T follicular helper cell (primary cell): ENCODE data around the gene ZNF580.

ENCODE experiments used
- DNase-seq: peaks from one replicate; pipeline ENCODE4 v3.0.0-alpha.2; 2020; ENCODE audit warnings: low read depth

ZNF580 gene

DNA sequence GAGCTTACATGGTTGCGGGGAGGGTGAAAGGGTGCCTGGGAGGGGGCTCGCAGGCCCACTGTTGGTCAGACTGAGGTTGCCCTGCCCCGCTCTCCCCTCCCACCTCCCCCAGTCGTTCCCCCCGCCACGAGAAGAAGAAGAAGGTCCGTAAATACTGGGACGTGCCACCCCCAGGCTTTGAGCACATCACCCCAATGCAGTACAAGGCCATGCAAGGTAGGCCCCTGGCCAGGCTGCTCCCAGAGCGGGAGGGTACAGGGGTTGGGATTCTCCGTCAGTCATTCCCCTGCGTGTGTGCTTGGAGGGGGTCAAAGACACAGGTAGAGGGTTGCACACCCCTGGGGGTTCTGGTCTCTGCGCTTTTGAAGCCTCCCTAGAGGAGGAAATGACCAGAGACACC is 19.6 kb downstream of the ZNF580 start:
- no peak for DNase-seq

- no peak for DNase-seq
Measured at GRCh38 chr19:55660991-55661390, 20.2 kb downstream of the ZNF580 start.

DNA sequence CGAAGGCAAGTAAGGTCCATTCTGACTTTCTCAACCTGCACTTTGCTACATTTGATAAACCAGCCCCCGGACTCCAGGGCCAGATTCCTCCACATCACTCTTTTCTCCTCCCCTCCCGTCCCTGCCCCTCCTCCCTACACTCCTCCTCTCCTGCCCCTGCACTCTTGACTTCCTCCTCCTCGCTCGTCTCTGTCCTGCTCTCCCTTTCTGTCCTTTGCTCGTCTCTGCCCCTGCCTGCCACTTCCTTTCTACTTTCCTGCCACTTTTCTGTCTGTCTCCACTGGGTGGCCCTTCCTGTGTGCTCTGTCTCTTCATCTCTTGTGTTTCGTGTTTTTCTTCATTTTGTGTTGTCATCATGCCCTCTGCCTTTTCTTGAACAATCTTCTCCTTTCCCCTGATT is 21.0 kb downstream of the ZNF580 start:
- no peak for DNase-seq

DNA sequence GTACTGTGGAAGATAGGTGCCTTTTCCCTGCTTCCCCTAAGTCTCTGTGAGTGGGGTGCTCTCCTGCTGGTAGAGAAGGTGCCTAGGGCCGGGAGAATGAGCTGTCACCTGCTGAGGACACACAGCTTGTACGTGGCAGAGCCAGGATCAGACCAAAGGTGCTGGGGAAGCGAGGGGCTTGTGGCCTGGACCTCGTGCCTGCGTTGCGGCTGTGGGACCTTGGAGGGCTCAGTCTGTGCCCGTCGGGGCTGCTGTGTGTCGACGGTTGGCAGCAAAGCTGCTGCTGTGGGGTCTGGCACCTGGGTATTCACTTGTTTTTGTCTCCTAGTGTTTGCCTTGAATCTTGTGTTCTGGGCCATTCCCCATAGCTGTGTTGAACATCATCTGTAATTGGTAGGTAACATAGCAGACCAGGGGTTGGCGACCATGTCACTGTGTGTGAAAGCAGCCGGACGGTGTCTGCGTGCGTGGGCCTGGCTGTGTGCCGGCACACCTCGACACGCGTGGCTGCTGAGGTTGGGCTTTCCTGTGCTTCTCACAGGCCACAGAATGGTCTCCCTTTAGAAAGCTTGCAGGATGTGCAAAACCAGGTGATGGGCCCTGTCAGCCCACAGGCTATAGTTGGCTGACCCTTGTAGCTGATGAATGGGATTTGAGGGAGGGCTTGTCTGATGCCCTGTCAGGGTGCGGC is 23.2 kb downstream of the ZNF580 start:
- DNase-seq = no peak

GRCh38 chr19:55666343-55667005 is 25.7 kb downstream of the ZNF580 start:
- no peak for DNase-seq

GRCh38 chr19:55667006-55667381 is 26.2 kb downstream of the ZNF580 start:
- no peak for DNase-seq

DNA sequence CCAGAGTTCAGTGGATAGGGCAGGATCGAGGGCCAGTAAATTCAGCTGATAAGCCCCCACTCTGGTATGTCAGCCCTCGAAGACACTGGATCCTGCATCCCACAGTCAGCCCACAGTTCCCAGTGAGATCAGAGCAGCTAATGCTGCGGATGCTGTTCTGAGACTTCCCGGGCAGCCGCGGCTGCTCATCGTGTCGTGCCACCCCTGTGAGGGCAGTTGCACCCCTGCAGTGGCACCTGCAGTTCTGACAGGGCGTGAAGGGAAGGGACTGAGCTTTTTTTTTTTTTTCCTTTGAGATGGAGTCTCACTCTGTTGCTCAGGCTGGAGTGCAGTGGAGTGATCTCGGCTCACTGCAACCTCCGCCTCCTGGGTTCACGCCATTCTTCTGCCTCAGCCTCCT is 26.7 kb downstream of the ZNF580 start:
- DNase-seq = no peak

DNA sequence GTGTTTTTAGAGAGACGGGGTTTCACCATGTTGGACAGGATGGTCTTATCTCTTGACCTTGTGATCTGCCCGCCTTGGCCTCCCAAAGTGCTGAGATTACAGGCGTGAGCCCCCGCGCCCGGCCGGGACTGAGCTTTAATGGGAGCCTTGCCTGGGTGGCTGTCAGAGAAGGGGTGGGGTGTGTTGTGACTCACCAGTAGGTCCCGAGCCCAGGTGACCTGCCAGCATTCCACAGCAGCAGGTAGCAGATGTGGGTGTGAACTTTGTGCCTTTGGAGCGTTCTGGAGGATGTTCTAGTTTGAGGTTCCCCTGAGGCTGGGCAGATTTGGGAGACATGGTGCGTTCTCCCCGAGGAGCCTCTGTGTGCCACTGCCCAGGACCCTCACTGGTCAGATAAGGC is 27.2 kb downstream of the ZNF580 start:
- DNase-seq = no peak

- DNase-seq = no peak
Measured at GRCh38 chr19:55668603-55669348, 28.0 kb downstream of the ZNF580 start.

GRCh38 chr19:55669418-55670279 is 28.8 kb downstream of the ZNF580 start:
- DNase-seq = no peak

DNA sequence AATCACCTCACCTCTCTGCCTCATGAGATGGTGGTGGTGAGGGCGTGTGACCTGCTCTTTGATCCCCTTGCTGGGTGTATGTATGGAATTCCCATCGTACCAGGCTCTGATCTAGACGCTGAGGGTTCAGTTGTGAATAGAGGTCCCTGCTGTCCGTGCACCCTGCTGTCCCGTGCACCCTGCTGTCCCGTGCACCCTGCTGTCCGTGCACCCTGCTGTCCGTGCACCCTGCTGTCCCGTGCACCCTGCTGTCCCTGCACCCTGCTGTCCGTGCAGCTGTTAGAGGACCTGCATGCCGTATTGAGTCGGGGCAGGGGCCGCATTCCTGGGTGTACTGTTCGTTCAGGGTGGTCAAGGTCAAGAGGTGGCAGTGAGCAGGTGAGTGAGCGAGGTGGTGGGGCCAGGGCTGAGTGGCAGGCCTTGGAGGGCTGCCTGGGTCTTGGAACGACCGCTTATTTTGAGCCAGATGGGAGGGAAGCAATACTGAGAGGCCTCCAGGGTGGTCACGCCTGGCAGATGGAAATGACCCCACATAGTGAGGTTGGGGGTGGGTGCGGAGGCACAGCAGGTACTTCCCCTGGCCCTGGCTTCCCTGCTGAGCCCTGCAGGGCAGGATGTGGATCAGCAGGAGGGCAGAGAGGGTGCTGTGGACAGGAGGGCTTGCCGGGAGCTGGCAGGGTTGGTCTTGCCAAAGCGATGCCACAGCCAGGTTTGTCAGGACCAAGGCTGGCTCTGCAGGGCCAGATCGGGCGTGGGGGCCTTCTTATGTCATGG is 29.7 kb downstream of the ZNF580 start:
- DNase-seq = no peak

DNA sequence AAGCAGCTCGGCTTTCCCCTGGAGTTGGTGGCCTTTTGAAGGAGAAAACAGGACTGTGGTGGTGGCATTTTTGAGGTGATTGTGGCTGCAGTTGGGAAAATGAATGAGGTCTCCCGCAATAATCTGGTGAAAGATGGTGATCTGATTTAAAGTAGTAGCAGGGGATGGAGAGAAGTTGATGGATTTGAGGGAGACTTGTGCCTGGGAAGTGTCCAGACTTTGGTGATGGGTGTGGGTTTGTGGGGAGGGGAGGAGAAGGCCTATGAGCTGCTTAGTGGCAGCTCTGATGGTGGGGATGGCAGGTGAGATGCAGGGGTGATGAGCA is 30.2 kb downstream of the ZNF580 start:
- DNase-seq = no peak

GRCh38 chr19:55672418-55672817 is 31.6 kb downstream of the ZNF580 start:
- no peak for DNase-seq

- no peak for DNase-seq
Measured at GRCh38 chr19:55673465-55673864, 32.7 kb downstream of the ZNF580 start.

DNA sequence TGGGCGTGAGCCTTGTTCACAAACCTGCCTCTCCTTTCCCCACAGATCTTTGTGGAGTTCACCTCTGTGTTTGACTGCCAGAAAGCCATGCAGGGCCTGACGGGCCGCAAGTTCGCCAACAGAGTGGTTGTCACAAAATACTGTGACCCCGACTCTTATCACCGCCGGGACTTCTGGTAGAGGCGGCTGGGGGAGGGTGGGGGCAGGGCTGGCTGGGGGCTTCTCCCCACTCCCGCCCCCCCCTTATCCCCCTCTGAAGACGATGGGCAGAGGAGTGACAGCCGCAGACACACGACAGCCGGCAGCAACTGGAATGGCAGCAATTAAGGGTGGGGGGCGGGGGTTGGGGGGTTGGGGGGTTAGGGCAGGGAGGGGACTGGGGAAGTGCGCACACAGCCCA is 33.1 kb downstream of the ZNF580 start:
- DNase-seq = no peak

DNA sequence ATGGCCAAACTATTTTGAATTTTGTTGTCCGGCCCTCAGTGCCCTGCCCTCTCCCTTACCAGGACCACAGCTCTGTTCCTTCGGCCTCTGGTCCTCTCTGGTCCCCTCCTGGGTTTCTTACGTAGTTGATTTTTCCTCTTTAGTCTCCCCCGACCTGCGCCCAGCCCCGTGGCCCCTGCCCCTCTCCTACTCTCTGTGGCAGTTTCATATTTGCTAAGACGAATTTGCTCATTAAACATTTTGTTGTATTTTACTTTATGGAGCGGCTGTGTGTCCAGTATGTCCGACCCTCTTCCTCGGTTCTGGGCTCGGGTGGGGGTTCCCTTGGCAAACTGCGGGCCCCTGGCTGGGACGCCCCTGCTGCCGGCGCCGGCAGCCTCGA is 33.6 kb downstream of the ZNF580 start:
- no peak for DNase-seq

DNA sequence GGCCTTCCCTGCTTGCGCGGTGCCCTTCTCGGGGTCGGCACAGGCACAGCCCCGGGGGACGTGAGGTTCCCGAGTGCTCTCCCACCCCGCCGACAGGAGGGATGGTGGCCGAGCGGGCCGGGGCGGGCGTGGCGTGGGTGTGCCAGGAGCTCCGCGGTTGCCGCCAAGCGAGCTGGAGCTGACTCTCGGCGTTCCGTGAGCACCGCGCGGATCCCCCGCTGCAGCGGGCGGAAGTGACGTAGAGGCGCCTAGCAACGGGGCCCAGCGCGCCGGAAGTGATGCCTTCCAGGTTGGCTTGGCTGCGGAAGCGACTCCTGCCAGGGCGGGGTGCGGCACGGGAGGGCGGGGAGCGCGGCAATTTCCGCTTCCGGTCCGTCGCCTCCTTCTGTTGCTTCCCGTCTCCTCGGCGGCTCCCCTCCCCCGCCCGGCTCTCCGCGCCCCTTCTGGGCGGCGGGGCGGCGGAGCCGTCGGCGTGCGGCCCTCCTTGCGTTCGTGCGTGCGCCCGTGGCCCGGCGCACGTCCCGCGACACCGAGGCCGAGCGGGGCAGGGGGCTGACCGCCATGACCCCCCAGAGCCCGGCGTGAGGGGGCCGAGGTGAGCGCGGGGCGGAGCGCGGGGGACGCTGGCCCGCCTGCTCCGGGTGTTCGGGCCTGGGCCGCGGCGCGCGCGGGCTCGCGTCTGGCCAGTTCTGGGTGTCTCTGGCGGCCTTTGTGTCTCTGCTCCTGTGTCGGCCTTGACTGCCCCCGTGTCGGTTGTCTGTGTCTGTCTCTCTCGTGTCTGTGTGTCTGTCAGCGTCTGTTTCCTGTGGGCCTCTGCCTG is 34.2 kb downstream of the ZNF580 start, which contains the start of gene EPN1:
EPN1 (plus strand) TSS at position 386 of the 820 bp plus-strand sequence. CDS start 3,402 bp downstream, outside the sequence.
- peak; percentile 99 for DNase-seq

DNA sequence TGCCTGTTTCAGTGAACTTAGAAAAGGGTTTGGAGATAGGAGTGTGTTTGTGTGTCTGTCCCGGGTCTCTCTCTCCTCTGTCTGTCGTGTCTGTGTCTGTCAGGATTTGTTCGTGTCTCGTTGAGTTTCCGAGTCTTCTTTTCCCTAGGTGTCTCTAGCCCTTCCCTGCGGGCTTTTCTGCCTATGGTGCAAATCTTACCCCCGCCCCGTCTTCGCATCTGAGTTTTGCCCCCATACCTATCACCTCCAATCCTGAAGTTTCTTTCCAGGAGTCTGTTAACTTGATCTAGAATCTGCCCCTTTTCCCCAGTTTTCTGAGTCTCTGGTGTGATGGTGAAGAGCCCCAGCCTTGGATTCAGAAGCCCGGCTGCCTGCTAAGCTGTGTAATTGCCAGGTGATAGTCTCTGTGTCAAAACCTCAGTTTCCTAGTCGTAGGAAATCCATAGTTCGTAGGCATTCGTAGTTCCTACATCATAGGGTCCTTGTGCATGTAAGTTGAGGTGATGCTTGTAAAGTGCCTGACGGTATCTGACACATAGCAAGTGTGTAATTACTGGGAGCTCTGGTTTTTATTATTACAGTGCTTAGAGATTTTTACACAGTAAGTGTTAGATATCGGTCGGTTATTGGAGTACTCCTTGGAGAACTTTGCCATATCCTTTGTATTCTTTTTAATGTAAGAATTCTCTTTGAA is 35.0 kb downstream of the ZNF580 start:
- DNase-seq = no peak

- DNase-seq = no peak
Measured at GRCh38 chr19:55676383-55676782, 35.6 kb downstream of the ZNF580 start.
